ENCODE data around the gene PIGQ. TPM values are rescaled to one million over a fixed set of nuclear protein-coding genes. Genes with fewer than 3 reads are reported as not detected.

PIGQ gene
- total and polyA plus RNA-seq, 3 donors from 2014 or later = 80.5 to 123 (median 95.4) TPM

GRCh38 chr16:526181-527014, 43.4 kb upstream of the PIGQ start:
- WGBS, 2 donors = 5 to 34% methylated on average over 3 to 18 of the region's 26 CpGs
- intact Hi-C loops (cut with DNase I; ENCODE audit: low total_unique reads) = no loop called here

GRCh38 chr16:527015-527903, 42.5 kb upstream of the PIGQ start, which contains the start of gene CAPN15:
Gene CAPN15 (plus strand): TSS chr16:527712. CDS start chr16:546839, 19,127 bp downstream.
- H3K4me1 ChIP-seq = peaks cover 26% of the 10 kb centered on the region
- TF ChIP-seq CTCF (IDR thresholded peaks at IDR 0.05) (peak in 2 of 3 experiments; percentile 45 to 46), POLR2A (IDR thresholded peaks at IDR 0.05) (peak; percentile 42)
- H3K27me3 ChIP-seq = no peaks in the 10 kb centered on the region
- 0% methylated on average over 43 of the region's 129 CpGs; no CpG with 5 or more reads in 1 of the 2 donors for WGBS, 2 donors
- H3K9me3 ChIP-seq = no peaks in the 10 kb centered on the region
- peak within 1 kb of the TSS; percentile 98 to 99 for H3K27ac ChIP-seq
- peak; percentile 88 for DNase-seq
- peak within 1 kb of the TSS; percentile 67 to 76 for H3K4me3 ChIP-seq
- intact Hi-C loops (cut with DNase I; ENCODE audit: low total_unique reads) = no loop called here
- H3K36me3 ChIP-seq (ENCODE audit: low read depth, missing control alignments) = no peaks in the 10 kb centered on the region

More at GRCh38 chr16:526181-527014, 43.4 kb upstream of the PIGQ start:
- DNase-seq = peak; percentile 61
- Histone ChIP-seq H3K4me1 (peaks cover 26% of the 10 kb centered on the region), H3K9me3 (no peaks in the 10 kb centered on the region), H3K36me3 (ENCODE audit: low read depth, missing control alignments) (no peaks in the 10 kb centered on the region), H3K27me3 (no peaks in the 10 kb centered on the region), H3K27ac (peak overlapping the region; percentile 98 to 99), H3K4me3 (peak overlapping the region; percentile 67 to 76)
- TF ChIP-seq POLR2A (IDR thresholded peaks at IDR 0.05) (no peak), CTCF (IDR thresholded peaks at IDR 0.05) (no peak)

- 9 to 14% methylated on average over 1 to 15 of the region's 55 CpGs for WGBS, 2 donors
- no peaks in the 10 kb centered on the region for H3K9me3 ChIP-seq
- H3K4me1 ChIP-seq = peaks cover 29% of the 10 kb centered on the region
- peak overlapping the region; percentile 67 to 73 for H3K4me3 ChIP-seq
- no peaks in the 10 kb centered on the region for H3K27me3 ChIP-seq
- H3K36me3 ChIP-seq (ENCODE audit: low read depth, missing control alignments) = no peaks in the 10 kb centered on the region
- intact Hi-C loops (cut with DNase I; ENCODE audit: low total_unique reads) = no loop called here
- DNase-seq = no peak
- H3K27ac ChIP-seq = peak overlapping the region; percentile 55 to 98
- no peak for TF ChIP-seq CTCF (IDR thresholded peaks at IDR 0.05)
- TF ChIP-seq POLR2A (IDR thresholded peaks at IDR 0.05) = no peak
Observed at GRCh38 chr16:528111-529011, 41.4 kb upstream of the PIGQ start.

GRCh38 chr16:529012-529575, 40.7 kb upstream of the PIGQ start:
- TF ChIP-seq CTCF (IDR thresholded peaks at IDR 0.05) = no peak
- no peak for TF ChIP-seq POLR2A (IDR thresholded peaks at IDR 0.05)
- H3K27ac ChIP-seq = peak overlapping the region in 1 of 2 donors; percentile 98
- peak overlapping the region in 1 of 2 donors; percentile 73 for H3K4me3 ChIP-seq
- no peaks in the 10 kb centered on the region for H3K36me3 ChIP-seq (ENCODE audit: low read depth, missing control alignments)
- WGBS, 2 donors = 33 to 47% methylated on average over 10 to 12 of the region's 12 CpGs
- no peaks in the 10 kb centered on the region for H3K27me3 ChIP-seq
- no peak for DNase-seq
- H3K9me3 ChIP-seq = no peaks in the 10 kb centered on the region
- peaks cover 36% of the 10 kb centered on the region for H3K4me1 ChIP-seq
- intact Hi-C loops (cut with DNase I; ENCODE audit: low total_unique reads) = no loop called here

Measured in testis (tissue), 3 donors.